HCT116 (cell line): ENCODE data around the gene IGFBP7. TPM values are rescaled to one million over a fixed set of nuclear protein-coding genes. Genes with fewer than 3 reads are reported as not detected.

Source experiments
- ATAC-seq: fragments of 200-7000 bp; cut with Tn5 transposase; 2 replicates; pipeline ENCODE4 v1.9.1; 2020; ENCODE audit warnings: mild to moderate bottlenecking, moderate library complexity
- BruUV-seq: library from RNA; stranded (reverse); fragments of 400-500 nt; replicated peaks from 2 replicates; lab custom pipeline; 2021; lab: Mats Ljungman, UMichigan
- CTCF ChIA-PET: fragments of 300-600 bp; sonication (Branson Sonifier 250); formaldehyde crosslinking; loops from one replicate; lab custom pipeline; 2021; ENCODE audit warnings: antibody characterized with exemption; lab: Charles Lee
- POLR2A ChIA-PET: fragments of 300-600, 350-600 bp; sonication (Branson Sonifier 250); formaldehyde crosslinking; loops from one replicate; lab custom pipeline; 2021; ENCODE audit warnings: antibody characterized with exemption; lab: Charles Lee
- RAD21 ChIA-PET, 2 experiments: fragments of 300-600 bp; sonication (Branson Sonifier 250); formaldehyde crosslinking; loops; one replicate each; lab custom pipeline; 2023; ENCODE audit warnings: low total read pairs in 2 of 2; ENCODE audit not compliant: uncharacterized antibody in 2 of 2, unreplicated experiment in 2 of 2, low non-redundant PET in 1 of 2; lab: Charles Lee
- DNase-seq: peaks from one replicate; pipeline ENCODE4 v3.0.0-alpha.2; 2010; ENCODE audit warnings: low read depth, low spot score
- H2AFZ ChIP-seq: fragments of 200-600 bp; shearing (Covaris generic), sonication (generic); 2 replicates; pipeline ENCODE4 v1.6.1; 2017; ENCODE audit warnings: low read depth, mixed run types, mixed read lengths, antibody characterized with exemption, low read length; ENCODE audit not compliant: poor library complexity, severe bottlenecking
- H3K27ac ChIP-seq: 2 replicates; pipeline ENCODE4 v1.5.1; 2012; ENCODE audit warnings: low read depth, low read length
- H3K27me3 ChIP-seq: fragments of 200-600 bp; sonication (generic); 2 replicates; pipeline ENCODE4 v1.6.1; 2016; ENCODE audit warnings: mixed run types, low read length, mixed read lengths; ENCODE audit not compliant: insufficient read depth
- H3K36me3 ChIP-seq, 2 experiments: fragments of 200-500 bp in 1 of 2; fragments of 200-600 bp in 1 of 2; sonication (Bioruptor generic) in 1 of 2; sonication (generic) in 1 of 2; 2 replicates each; pipeline versions ENCODE4 v1.5.1 to v1.6.1; 2014 to 2016; ENCODE audit warnings: low read length in 2 of 2, inconsistent platforms in 1 of 2, mixed read lengths in 1 of 2, mixed run types in 1 of 2; ENCODE audit not compliant: insufficient read depth in 2 of 2, control insufficient read depth in 1 of 2
- H3K4me1 ChIP-seq, 2 experiments: fragments of 200-600 bp in 1 of 2; sonication (generic) in 1 of 2; 2 replicates each; pipeline versions ENCODE4 v1.5.1 to v1.6.1; 2012 to 2017; ENCODE audit warnings: low read length in 2 of 2, inconsistent platforms in 1 of 2, mild to moderate bottlenecking in 1 of 2, mixed read lengths in 1 of 2, mixed run types in 1 of 2, moderate library complexity in 1 of 2; ENCODE audit not compliant: insufficient read depth in 2 of 2, control insufficient read depth in 1 of 2
- H3K4me2 ChIP-seq: fragments of 200-600 bp; sonication (generic); 2 replicates; pipeline ENCODE4 v1.6.1; 2017; ENCODE audit warnings: mixed run types, low read length, mixed read lengths
- H3K4me3 ChIP-seq, 2 experiments: fragments of 200-600 bp in 1 of 2; sonication (generic) in 1 of 2; replicated peaks in 1 of 2; 2 replicates each; pipeline ENCODE4 v1.5.1; 2011 to 2016; ENCODE audit warnings: low read length in 2 of 2, control low read depth in 1 of 2, low read depth in 1 of 2, mild to moderate bottlenecking in 1 of 2, mixed read lengths in 1 of 2, mixed run types in 1 of 2
- H3K79me2 ChIP-seq: fragments of 200-600 bp; sonication (generic); 2 replicates; pipeline ENCODE4 v1.6.1; 2017; ENCODE audit warnings: mild to moderate bottlenecking, mixed run types, low read length, moderate library complexity, mixed read lengths; ENCODE audit not compliant: insufficient read depth
- H3K9ac ChIP-seq: fragments of 200-600 bp; sonication (generic); 2 replicates; pipeline ENCODE4 v1.6.1; 2016; ENCODE audit warnings: low read length, mixed read lengths
- H3K9me2 ChIP-seq: fragments of 200-600 bp; sonication (generic), shearing (Covaris generic); 2 replicates; pipeline ENCODE4 v1.6.1; 2017; ENCODE audit warnings: mixed run types, mild to moderate bottlenecking, moderate library complexity; ENCODE audit not compliant: insufficient read depth
- H3K9me3 ChIP-seq, 2 experiments: fragments of 200-500 bp in 1 of 2; fragments of 200-600 bp in 1 of 2; sonication (Bioruptor generic) in 1 of 2; sonication (generic) in 1 of 2; 2 replicates each; pipeline ENCODE4 v1.6.1; 2014 to 2017; ENCODE audit warnings: low read length in 2 of 2, mixed read lengths in 2 of 2, inconsistent platforms in 1 of 2, low read depth in 1 of 2, mild to moderate bottlenecking in 1 of 2, mixed run types in 1 of 2, moderate library complexity in 1 of 2; ENCODE audit not compliant: control insufficient read depth in 1 of 2, insufficient read depth in 1 of 2
- H4K20me1 ChIP-seq: fragments of 200-600 bp; sonication (generic), shearing (Covaris generic); 2 replicates; pipeline ENCODE4 v1.6.1; 2017; ENCODE audit warnings: mixed run types, mild to moderate bottlenecking, moderate library complexity; ENCODE audit not compliant: insufficient read depth
- EGR1 ChIP-seq: IDR thresholded peaks from 2 replicates; pipeline ENCODE4 v1.6.1; 2012; ENCODE audit warnings: low read depth
- EZH2 ChIP-seq: fragments of 200-600 bp; sonication (generic); IDR thresholded peaks from 2 replicates; pipeline ENCODE4 v1.6.1; 2017; ENCODE audit warnings: antibody characterized with exemption, mixed run types
- EZH2phosphoT487 ChIP-seq: fragments of 200-600 bp; IDR thresholded peaks from 2 replicates; pipeline ENCODE4 v1.6.1; 2018; ENCODE audit warnings: antibody characterized with exemption, borderline replicate concordance
- FOSL1 ChIP-seq: IDR thresholded peaks from 2 replicates; pipeline ENCODE4 v1.6.1; 2012; ENCODE audit warnings: low read depth
- JUND ChIP-seq: IDR thresholded peaks from 2 replicates; pipeline ENCODE4 v1.6.1; 2012
- POLR2A ChIP-seq: IDR thresholded peaks from 2 replicates; pipeline ENCODE4 v1.7.0; 2011; ENCODE audit warnings: borderline replicate concordance; ENCODE audit not compliant: insufficient read depth, insufficient read length; ENCODE audit errors: extremely low read depth
- POLR2AphosphoS5 ChIP-seq: IDR thresholded peaks from 2 replicates; pipeline ENCODE4 v1.6.1; 2011; ENCODE audit warnings: mild to moderate bottlenecking, low read depth, low read length, moderate library complexity
- RAD21 ChIP-seq: IDR thresholded peaks from 2 replicates; pipeline ENCODE4 v1.6.1; 2012; ENCODE audit warnings: low read depth, mild to moderate bottlenecking
- YY1 ChIP-seq: IDR thresholded peaks from 2 replicates; pipeline ENCODE4 v1.6.1; 2011; ENCODE audit warnings: low read length, low read depth, moderate library complexity, mild to moderate bottlenecking; ENCODE audit not compliant: insufficient replicate concordance; ENCODE audit errors: extremely low read depth
- ZFX ChIP-seq: fragments of 450-650 bp; IDR thresholded peaks from 2 replicates; pipeline ENCODE4 v1.6.1; 2017
- ZNF274 ChIP-seq: fragments of 200-500 bp; sonication (Bioruptor generic); IDR thresholded peaks from 2 replicates; pipeline ENCODE4 v1.6.1; 2014; ENCODE audit warnings: mild to moderate bottlenecking, low read depth, low read length, inconsistent platforms
- intact Hi-C: fragments of 100-400 bp; cut with micrococcal nuclease; formaldehyde crosslinking; loops from 2 replicates; pipeline ENCODE4 v1.10.0; 2022
- total RNA-seq: library from RNA; stranded (reverse); gene quantifications from one replicate; pipeline ENCODE4 v1.2.1, GENCODE V29; 2021; ENCODE audit not compliant: unreplicated experiment

The IGFBP7 gene
- total RNA-seq, 1 experiment from 2014 or later, result 0.91 TPM

- Histone ChIP-seq H4K20me1 (no peaks in the 10 kb centered on the region), H3K9ac (no peak overlapping the region), H2AFZ (no peak overlapping the region), H3K4me2 (no peak overlapping the region), H3K27me3 (peaks cover 17% of the 10 kb centered on the region; the same call in 1 of the 2 replicates), H3K4me1 (no peaks in the 10 kb centered on the region), H3K4me3 (no peak overlapping the region), H3K9me3 (no peaks in the 10 kb centered on the region), H3K79me2 (no peaks in the 10 kb centered on the region), H3K27ac (no peak overlapping the region), H3K9me2 (no peaks in the 10 kb centered on the region), H3K36me3 (no peaks in the 10 kb centered on the region)
- intact Hi-C loops, result no loop called here
- TF ChIP-seq POLR2A, result no peak
- TF ChIP-seq ZNF274, result no peak
- no peak for TF ChIP-seq POLR2AphosphoS5
- no peak for TF ChIP-seq EZH2
- TF ChIP-seq FOSL1, result no peak
- ATAC-seq (no peak), DNase-seq (no peak)
- BruUV-seq, result no TSS peak
- ChIA-PET POLR2A (no interaction called here), CTCF (no interaction called here), RAD21 (no interaction called here)
Measured at GRCh38 chr4:57136281-57136680, 26.1 kb upstream of the IGFBP7 start.

- Histone ChIP-seq H4K20me1 (no peaks in the 10 kb centered on the region), H3K4me3 (no peak overlapping the region), H3K9me2 (no peaks in the 10 kb centered on the region), H2AFZ (no peak overlapping the region), H3K9me3 (no peaks in the 10 kb centered on the region), H3K79me2 (no peaks in the 10 kb centered on the region), H3K27ac (no peak overlapping the region), H3K4me1 (no peaks in the 10 kb centered on the region), H3K27me3 (peaks cover 31% of the 10 kb centered on the region), H3K9ac (no peak overlapping the region), H3K36me3 (no peaks in the 10 kb centered on the region), H3K4me2 (no peak overlapping the region)
- no peak for ATAC-seq
- POLR2A ChIA-PET, result no interaction called here
- no peak for TF ChIP-seq ZFX
- no peak for TF ChIP-seq YY1
- TF ChIP-seq EZH2phosphoT487, result no peak
- no peak for TF ChIP-seq JUND
- no peak for TF ChIP-seq RAD21
- TF ChIP-seq EGR1, result no peak
- no peak for DNase-seq
- CTCF ChIA-PET, result no interaction called here
- intact Hi-C loops, result loop anchor here (5.0 kb wide), 1 partner anchor 75 kb away; no protein-coding TSS in a partner anchor
- RAD21 ChIA-PET, result no interaction called here
- no TSS peak for BruUV-seq
Measured at GRCh38 chr4:57132743-57133137, 22.6 kb upstream of the IGFBP7 start.
